Gastrocnemius medialis (tissue), 4 donors: Measurements from ENCODE around the gene SH2D6.

ENCODE experiments used
- CTCF ChIP-seq, 5 experiments: fragments of 450-650 bp in 3 of 5; fragments of 200-600 bp in 2 of 5; sonication (generic) in 2 of 5; IDR thresholded peaks in 4 of 5; conservative IDR thresholded peaks in 1 of 5; 1 replicate in 4 of 5; 2 replicates in 1 of 5; pipeline ENCODE4 v1.5.1; 2016 to 2019; ENCODE audit warnings: antibody characterized with exemption in 5 of 5, mild to moderate bottlenecking in 3 of 5, moderate library complexity in 3 of 5
- POLR2A ChIP-seq, 2 donors: fragments of 450-650 bp; IDR thresholded peaks; one replicate each; pipeline ENCODE4 v1.6.1; 2017; ENCODE audit warnings: antibody characterized with exemption in 2 of 2, mild to moderate bottlenecking in 2 of 2, moderate library complexity in 2 of 2

- TF ChIP-seq CTCF (IDR thresholded peaks at IDR 0.05 in 4 of 5, conservative IDR thresholded peaks at IDR 0.05 in 1 of 5) (no peak), POLR2A (IDR thresholded peaks at IDR 0.05) (no peak)
These were observed 49.6 kb upstream of the SH2D6 start for GRCh38 chr2:85368921-85369320.
